C4-2B (cell line): ENCODE data around the gene SCUBE3.

Experiments
- CTCF ChIP-seq: fragments of 450-650 bp; conservative IDR thresholded peaks from 2 replicates; pipeline ENCODE4 v1.5.1; 2017; ENCODE audit warnings: mild to moderate bottlenecking
- ZFX ChIP-seq: fragments of 450-650 bp; IDR thresholded peaks from 2 replicates; pipeline ENCODE4 v1.6.1; 2017

- no peak for TF ChIP-seq CTCF
- TF ChIP-seq ZFX: no peak
These were observed 43.6 kb upstream of the SCUBE3 start for GRCh38 chr6:35170166-35170565.
